H1 (cell line): Measurements from ENCODE around the gene APOBR.

Source experiments
- CHD1 ChIP-seq: IDR thresholded peaks from 2 replicates; pipeline ENCODE4 v1.6.1; 2012; ENCODE audit warnings: low read depth, low read length, improper control_type of control experiment
- EZH2 ChIP-seq: fragments of 200-600 bp; sonication (generic); IDR thresholded peaks from 2 replicates; pipeline ENCODE4 v1.7.1; 2012; ENCODE audit warnings: low read depth, mild to moderate bottlenecking, moderate library complexity, low read length, inconsistent platforms; ENCODE audit not compliant: severe bottlenecking
- POLR2AphosphoS5 ChIP-seq: IDR thresholded peaks from 2 replicates; pipeline ENCODE4 v1.6.1; 2011; ENCODE audit warnings: low read depth, low read length
- RBBP5 ChIP-seq: IDR thresholded peaks from 2 replicates; pipeline ENCODE4 v1.7.1; 2012; ENCODE audit warnings: low read depth, mild to moderate bottlenecking, inconsistent platforms, low read length, moderate library complexity, borderline replicate concordance
- TF ChIP-seq, protein P1 (sequence below), 3 experiments: IDR thresholded peaks; 1 replicate in 2 of 3; 2 replicates in 1 of 3; pipeline versions ENCODE4 v1.5.1 to v1.6.1; 2011; ENCODE audit warnings: low read length in 3 of 3, mild to moderate bottlenecking in 3 of 3, inconsistent platforms in 2 of 3, low read depth in 1 of 3, moderate library complexity in 1 of 3; ENCODE audit not compliant: insufficient read depth in 1 of 3; ENCODE audit errors: control extremely low read depth in 1 of 3

DNA sequence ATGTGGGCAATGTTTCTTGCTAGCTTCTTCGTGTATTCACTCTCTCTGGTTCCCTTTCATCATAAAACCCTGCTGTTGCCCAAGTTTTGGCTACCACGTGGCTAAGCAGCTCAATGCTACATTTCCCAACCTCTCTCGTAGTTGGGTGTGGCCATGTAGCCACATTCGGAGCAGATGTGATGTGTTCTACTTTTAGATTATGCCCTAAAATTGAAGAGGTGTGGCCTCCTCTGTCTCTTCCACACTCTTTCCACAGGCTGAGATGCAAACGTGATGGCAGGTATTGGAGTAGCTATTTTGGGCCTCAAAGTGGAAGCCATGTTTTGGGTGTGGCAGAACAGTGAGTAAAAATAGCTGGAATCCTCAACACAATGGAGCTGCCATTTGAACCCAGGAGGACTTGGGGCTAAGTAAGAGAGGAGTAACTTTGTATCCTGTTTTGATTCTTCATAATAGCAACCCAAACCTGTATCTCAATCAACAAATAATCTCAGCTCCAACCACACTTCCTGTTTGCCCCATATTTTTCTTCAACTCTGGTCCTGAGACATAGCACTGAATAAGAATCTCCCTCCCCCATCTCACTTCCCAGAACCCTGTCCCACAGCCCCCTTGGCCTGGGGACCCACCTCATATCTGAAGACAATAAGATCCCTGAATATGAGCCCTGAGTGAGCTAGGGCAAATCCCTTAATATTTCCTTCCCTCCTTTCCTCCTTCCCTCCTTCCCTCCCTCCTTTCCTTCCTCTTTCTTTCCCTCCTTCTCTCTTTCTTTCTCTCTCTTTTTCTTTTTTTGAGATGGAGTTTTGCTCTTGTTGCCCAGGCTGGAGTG is 40.3 kb downstream of the APOBR start:
- TF ChIP-seq, protein P1, sequence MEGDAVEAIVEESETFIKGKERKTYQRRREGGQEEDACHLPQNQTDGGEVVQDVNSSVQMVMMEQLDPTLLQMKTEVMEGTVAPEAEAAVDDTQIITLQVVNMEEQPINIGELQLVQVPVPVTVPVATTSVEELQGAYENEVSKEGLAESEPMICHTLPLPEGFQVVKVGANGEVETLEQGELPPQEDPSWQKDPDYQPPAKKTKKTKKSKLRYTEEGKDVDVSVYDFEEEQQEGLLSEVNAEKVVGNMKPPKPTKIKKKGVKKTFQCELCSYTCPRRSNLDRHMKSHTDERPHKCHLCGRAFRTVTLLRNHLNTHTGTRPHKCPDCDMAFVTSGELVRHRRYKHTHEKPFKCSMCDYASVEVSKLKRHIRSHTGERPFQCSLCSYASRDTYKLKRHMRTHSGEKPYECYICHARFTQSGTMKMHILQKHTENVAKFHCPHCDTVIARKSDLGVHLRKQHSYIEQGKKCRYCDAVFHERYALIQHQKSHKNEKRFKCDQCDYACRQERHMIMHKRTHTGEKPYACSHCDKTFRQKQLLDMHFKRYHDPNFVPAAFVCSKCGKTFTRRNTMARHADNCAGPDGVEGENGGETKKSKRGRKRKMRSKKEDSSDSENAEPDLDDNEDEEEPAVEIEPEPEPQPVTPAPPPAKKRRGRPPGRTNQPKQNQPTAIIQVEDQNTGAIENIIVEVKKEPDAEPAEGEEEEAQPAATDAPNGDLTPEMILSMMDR (IDR thresholded peaks at IDR 0.05; ENCODE audit: control extremely low read depth in 1 of 3, insufficient read depth in 1 of 3, low read depth in 1 of 3, low read length in 3 of 3), result no peak
- no peak for TF ChIP-seq CHD1
- TF ChIP-seq POLR2AphosphoS5, result no peak
- TF ChIP-seq EZH2, result no peak
- TF ChIP-seq RBBP5, result no peak
